Measurements from ENCODE around the gene RARB.

RARB gene

GRCh38 chr3:25585361-25586166 lies 157.5 kb downstream of the RARB start:
- Histone ChIP-seq H2AFZ (ENCODE audit: low read depth, low read length) (no peak overlapping the region), H3K4me2 (ENCODE audit: low read length) (no peak overlapping the region), H3K27me3 (ENCODE audit: low read depth, low read length) (no peaks in the 10 kb centered on the region), H3K36me3 (replicated peaks; ENCODE audit: low read depth, low read length) (no peaks in the 10 kb centered on the region), H3K27ac (ENCODE audit: low read length) (no peak overlapping the region), H3K4me1 (ENCODE audit: low read length) (no peaks in the 10 kb centered on the region), H3K4me3 (ENCODE audit: low read length) (no peak overlapping the region), H3K9me3 (ENCODE audit: insufficient read depth, low read length) (no peaks in the 10 kb centered on the region), H4K20me1 (ENCODE audit: insufficient read depth, low read length) (no peaks in the 10 kb centered on the region), H3K9ac (ENCODE audit: low read length) (no peak overlapping the region), H3K79me2 (ENCODE audit: low read length) (no peaks in the 10 kb centered on the region)
- TF ChIP-seq CTCF (IDR thresholded peaks at IDR 0.05; ENCODE audit: low read depth, low read length) = no peak
- no peak for TF ChIP-seq EZH2phosphoT487 (IDR thresholded peaks at IDR 0.05; ENCODE audit: low read depth)

GRCh38 chr3:25586167-25586505 lies 158.1 kb downstream of the RARB start:
- Histone ChIP-seq H3K4me1 (ENCODE audit: low read length) (no peaks in the 10 kb centered on the region), H3K9ac (ENCODE audit: low read length) (no peak overlapping the region), H3K79me2 (ENCODE audit: low read length) (no peaks in the 10 kb centered on the region)

GRCh38 chr3:25586553-25586952 lies 158.5 kb downstream of the RARB start:
- H3K9ac ChIP-seq (ENCODE audit: low read length) = no peak overlapping the region
- H3K27me3 ChIP-seq (ENCODE audit: low read depth, low read length) = no peaks in the 10 kb centered on the region
- no peaks in the 10 kb centered on the region for H3K79me2 ChIP-seq (ENCODE audit: low read length)
- no peak for TF ChIP-seq CTCF (IDR thresholded peaks at IDR 0.05; ENCODE audit: low read depth, low read length)
- no peak for TF ChIP-seq EZH2phosphoT487 (IDR thresholded peaks at IDR 0.05; ENCODE audit: low read depth)
- no peaks in the 10 kb centered on the region for H3K9me3 ChIP-seq (ENCODE audit: insufficient read depth, low read length)
- no peaks in the 10 kb centered on the region for H3K4me1 ChIP-seq (ENCODE audit: low read length)
- H2AFZ ChIP-seq (ENCODE audit: low read depth, low read length) = no peak overlapping the region
- H3K4me3 ChIP-seq (ENCODE audit: low read length) = no peak overlapping the region
- no peaks in the 10 kb centered on the region for H3K36me3 ChIP-seq (replicated peaks; ENCODE audit: low read depth, low read length)
- H3K27ac ChIP-seq (ENCODE audit: low read length) = no peak overlapping the region
- no peak overlapping the region for H3K4me2 ChIP-seq (ENCODE audit: low read length)
- no peaks in the 10 kb centered on the region for H4K20me1 ChIP-seq (ENCODE audit: insufficient read depth, low read length)

More at GRCh38 chr3:25586167-25586505, 158.1 kb downstream of the RARB start:
- Histone ChIP-seq H3K27ac (ENCODE audit: low read length) (no peak overlapping the region), H3K4me2 (ENCODE audit: low read length) (no peak overlapping the region), H4K20me1 (ENCODE audit: insufficient read depth, low read length) (no peaks in the 10 kb centered on the region), H3K36me3 (replicated peaks; ENCODE audit: low read depth, low read length) (no peaks in the 10 kb centered on the region), H2AFZ (ENCODE audit: low read depth, low read length) (no peak overlapping the region), H3K4me3 (ENCODE audit: low read length) (no peak overlapping the region), H3K9me3 (ENCODE audit: insufficient read depth, low read length) (no peaks in the 10 kb centered on the region), H3K27me3 (ENCODE audit: low read depth, low read length) (no peaks in the 10 kb centered on the region)
- TF ChIP-seq EZH2phosphoT487 (IDR thresholded peaks at IDR 0.05; ENCODE audit: low read depth) = no peak
- TF ChIP-seq CTCF (IDR thresholded peaks at IDR 0.05; ENCODE audit: low read depth, low read length) = no peak

- no peaks in the 10 kb centered on the region for H3K27me3 ChIP-seq (ENCODE audit: low read depth, low read length)
- no peaks in the 10 kb centered on the region for H3K9me3 ChIP-seq (ENCODE audit: insufficient read depth, low read length)
- H3K4me1 ChIP-seq (ENCODE audit: low read length) = no peaks in the 10 kb centered on the region
- no peaks in the 10 kb centered on the region for H4K20me1 ChIP-seq (ENCODE audit: insufficient read depth, low read length)
- H2AFZ ChIP-seq (ENCODE audit: low read depth, low read length) = no peak overlapping the region
- no peaks in the 10 kb centered on the region for H3K36me3 ChIP-seq (replicated peaks; ENCODE audit: low read depth, low read length)
- no peak overlapping the region for H3K27ac ChIP-seq (ENCODE audit: low read length)
- no peak overlapping the region for H3K4me3 ChIP-seq (ENCODE audit: low read length)
- no peak overlapping the region for H3K4me2 ChIP-seq (ENCODE audit: low read length)
- no peaks in the 10 kb centered on the region for H3K79me2 ChIP-seq (ENCODE audit: low read length)
- H3K9ac ChIP-seq (ENCODE audit: low read length) = no peak overlapping the region
- no peak for TF ChIP-seq CTCF (IDR thresholded peaks at IDR 0.05; ENCODE audit: low read depth, low read length)
- no peak for TF ChIP-seq EZH2phosphoT487 (IDR thresholded peaks at IDR 0.05; ENCODE audit: low read depth)
Measured at GRCh38 chr3:25587094-25587493, 159.0 kb downstream of the RARB start.
